Posterior vena cava (tissue), 2 donors: ENCODE results near the gene EFCAB5. TPM values are rescaled to one million over a fixed set of nuclear protein-coding genes. Genes with fewer than 3 reads are reported as not detected.
"Not testable (repeated sequence)": the region's sequence is repeated elsewhere in the genome, so short reads cannot be mapped to it uniquely, and the experiment has no call there.

ENCODE experiments used
- DNase-seq: peaks from one replicate; pipeline ENCODE4 v3.0.0-alpha.2; 2020; ENCODE audit warnings: low spot score
- intact Hi-C, 2 donors: fragments of 100-400 bp; cut with DNase I; formaldehyde crosslinking; loops; one replicate each; pipeline versions ENCODE4 v1.14.1 to v1.14.2; 2022 to 2023
- total RNA-seq, 2 donors: library from RNA; stranded (reverse); fragmentation: NEBNext Ultra II Directional; extraction: Animal tissue kit (Norgen Biotek cat#: 25700); gene quantifications; one replicate each; pipeline ENCODE4 v1.2.1, GENCODE V29; 2021
- donor health status: DM: yes; HTN: yes; CAD: no.
- donor health status: DM: yes; HTN: yes; CAD: no.

EFCAB5 gene
- total RNA-seq, 2 donors from 2014 or later, result 0.14 to 1.2 TPM

GRCh38 chr17:29930409-29931010 lies 10.9 kb upstream of the EFCAB5 start:
- intact Hi-C loops, result loop anchor here (5.0 kb wide), 1 partner anchor 123 kb away; no protein-coding TSS in a partner anchor
- no peak for DNase-seq

DNA sequence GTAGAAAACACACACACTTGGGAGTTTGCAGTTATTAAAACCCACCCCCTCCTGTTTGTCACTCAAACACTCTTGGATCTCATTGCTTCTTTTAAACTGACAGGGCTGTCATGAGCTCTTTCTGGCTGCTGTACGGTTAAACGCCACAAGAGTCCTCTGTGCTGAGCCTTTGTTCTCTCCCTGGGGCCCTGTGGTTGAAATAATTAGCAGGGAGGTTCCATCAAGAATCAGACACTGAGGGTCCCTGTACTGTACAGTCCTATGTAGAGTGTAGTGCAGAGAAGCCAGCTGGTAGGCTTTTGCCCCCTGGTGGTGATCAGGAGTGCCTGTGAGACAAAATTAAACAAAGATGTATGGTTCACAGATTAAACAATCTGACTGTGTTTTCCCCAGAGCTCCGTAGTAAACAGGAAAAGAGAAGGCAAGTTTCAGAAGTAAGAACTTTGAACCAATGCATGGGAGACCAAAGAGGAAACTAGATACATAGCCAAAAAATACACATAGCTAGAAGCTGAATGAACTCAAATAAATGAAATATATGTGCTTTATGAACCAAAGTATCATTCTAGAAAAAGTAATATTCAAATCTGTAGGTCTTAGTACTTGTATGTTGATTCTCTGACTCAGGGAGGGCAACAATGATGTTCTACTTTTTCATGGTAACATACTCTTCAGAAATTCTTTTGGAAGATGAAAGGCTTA lies 10.1 kb upstream of the EFCAB5 start:
- DNase-seq, result peak; percentile 83
- intact Hi-C loops, result loop anchor here (5.0 kb wide), 1 partner anchor 124 kb away; no protein-coding TSS in a partner anchor

GRCh38 chr17:29933379-29933778 lies 8.1 kb upstream of the EFCAB5 start:
- DNase-seq, result no peak
- intact Hi-C loops, result loop anchor here (5.0 kb wide), 1 partner anchor 126 kb away; no protein-coding TSS in a partner anchor

GRCh38 chr17:29935909-29936308 lies 5.5 kb upstream of the EFCAB5 start:
- intact Hi-C loops, DNase-seq: not testable (repeated sequence)

- intact Hi-C loops, result no loop called here
- no peak for DNase-seq
Measured at GRCh38 chr17:29936724-29937123, 4.7 kb upstream of the EFCAB5 start.

DNA sequence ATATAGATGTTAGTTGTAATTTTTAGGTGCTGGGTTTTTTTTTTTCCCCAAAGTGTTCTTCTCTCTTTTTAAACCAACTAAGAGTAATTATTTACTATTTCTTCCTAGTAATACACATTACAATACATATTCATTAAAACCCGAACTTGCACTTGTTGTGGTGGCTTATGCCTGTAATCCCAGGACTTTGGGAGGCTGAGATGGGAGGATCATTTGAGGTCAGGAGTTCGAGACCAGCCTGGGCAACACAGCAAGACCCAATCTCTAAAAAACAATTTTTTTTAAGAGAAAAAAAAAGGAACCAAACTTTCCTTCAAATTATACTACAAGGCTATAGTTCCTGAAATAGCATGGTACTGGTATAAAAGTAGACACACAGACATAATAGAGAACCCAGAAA lies 3.8 kb downstream of the EFCAB5 start:
- DNase-seq, result no peak
- intact Hi-C loops, result no loop called here

DNA sequence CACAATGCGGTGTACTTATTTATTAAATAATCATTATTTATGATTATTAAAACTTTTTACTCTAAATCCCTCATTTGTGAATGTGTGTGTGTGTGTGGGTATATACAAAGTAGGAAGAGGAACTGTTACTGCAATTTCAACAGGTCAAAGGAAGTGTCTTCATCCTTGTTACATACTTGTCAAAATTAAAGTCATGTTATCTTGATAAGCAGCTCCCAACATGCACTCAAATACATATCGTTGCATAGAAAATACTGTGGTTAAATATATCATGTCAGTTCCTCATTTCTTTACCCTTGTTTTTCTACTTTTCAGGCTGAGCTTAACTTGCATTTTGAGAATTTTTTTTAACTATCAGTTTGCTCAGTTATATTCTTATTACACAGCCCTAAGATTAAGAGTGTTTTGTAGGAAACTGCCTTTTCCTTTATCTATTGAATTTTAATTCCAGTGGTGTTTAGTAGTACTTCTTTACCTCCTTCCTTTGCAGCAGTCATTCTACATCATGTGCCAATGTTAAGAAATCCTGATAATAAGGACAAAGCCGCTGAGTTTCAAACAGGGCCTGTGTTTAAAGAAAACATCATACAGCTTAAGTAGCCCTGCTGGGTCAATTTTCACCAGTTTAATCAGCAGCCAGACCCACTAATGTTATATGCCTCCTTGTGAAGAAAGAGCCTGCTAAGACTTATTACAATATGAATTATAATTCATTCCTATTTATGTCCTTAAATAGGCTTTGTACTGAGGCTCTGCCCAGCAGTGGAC lies 7.2 kb downstream of the EFCAB5 start:
- intact Hi-C loops, result no loop called here
- no peak for DNase-seq

DNA sequence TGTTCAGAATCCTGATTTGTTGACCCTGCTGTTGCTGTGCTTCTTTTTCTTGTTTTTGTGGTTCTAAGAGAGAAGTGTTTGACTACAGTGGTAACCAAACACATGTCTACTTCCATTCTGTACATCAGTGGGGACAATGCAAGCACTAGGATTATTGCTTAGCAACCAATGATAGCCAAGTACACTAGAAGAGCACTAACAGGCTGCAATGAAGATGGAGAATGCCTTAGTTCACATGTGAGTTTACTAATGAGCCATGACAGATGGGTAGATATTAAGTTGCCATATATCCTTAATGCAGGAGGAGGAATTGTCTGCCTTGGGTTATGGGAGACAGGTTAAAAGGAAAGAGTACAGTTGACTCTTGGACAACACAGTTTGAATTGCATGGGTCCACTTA lies 8.3 kb downstream of the EFCAB5 start:
- intact Hi-C loops, result no loop called here
- DNase-seq, result no peak

DNA sequence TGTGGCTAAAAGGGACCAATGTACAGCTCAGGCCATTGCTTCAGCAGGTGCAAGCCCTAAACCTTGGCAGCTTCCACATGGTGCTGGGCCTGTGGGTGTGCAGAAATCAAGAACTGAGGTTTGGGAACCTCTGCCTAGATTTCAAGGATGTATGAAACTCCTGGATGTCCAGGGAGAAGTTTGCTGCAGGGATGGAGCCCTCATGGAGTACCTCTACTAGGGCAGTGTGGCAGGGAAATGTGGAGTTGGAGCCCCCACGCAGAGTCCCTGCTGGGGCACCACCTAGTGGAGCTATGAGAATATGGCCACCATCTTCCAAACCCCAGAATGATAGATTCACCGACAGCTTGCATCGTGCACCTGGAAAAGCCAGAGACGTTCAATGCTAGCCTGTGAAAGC lies 13.0 kb downstream of the EFCAB5 start:
- no peak for DNase-seq
- intact Hi-C loops, result no loop called here

DNA sequence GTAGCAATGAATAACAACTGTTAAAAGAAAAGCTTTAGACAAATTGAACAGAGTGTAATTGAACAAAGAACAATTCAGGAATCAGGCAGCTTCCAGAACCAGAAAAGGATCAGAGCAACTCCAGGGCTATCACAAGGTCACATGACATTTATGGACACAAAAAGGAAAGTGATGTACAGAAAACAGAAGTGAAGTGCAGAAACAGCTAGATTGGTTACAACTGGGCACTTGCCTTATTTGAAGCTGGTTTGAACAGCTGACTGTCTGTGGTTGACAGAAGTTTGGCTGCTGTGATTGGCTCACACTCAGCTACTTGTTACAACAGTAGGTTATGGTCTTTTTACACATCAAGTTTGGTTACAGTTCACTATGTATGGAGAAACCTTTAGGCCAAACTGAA lies 14.8 kb downstream of the EFCAB5 start:
- intact Hi-C loops, result no loop called here
- DNase-seq, result no peak

GRCh38 chr17:29957488-29957887 lies 16.1 kb downstream of the EFCAB5 start:
- DNase-seq, intact Hi-C loops: not testable (repeated sequence)

DNA sequence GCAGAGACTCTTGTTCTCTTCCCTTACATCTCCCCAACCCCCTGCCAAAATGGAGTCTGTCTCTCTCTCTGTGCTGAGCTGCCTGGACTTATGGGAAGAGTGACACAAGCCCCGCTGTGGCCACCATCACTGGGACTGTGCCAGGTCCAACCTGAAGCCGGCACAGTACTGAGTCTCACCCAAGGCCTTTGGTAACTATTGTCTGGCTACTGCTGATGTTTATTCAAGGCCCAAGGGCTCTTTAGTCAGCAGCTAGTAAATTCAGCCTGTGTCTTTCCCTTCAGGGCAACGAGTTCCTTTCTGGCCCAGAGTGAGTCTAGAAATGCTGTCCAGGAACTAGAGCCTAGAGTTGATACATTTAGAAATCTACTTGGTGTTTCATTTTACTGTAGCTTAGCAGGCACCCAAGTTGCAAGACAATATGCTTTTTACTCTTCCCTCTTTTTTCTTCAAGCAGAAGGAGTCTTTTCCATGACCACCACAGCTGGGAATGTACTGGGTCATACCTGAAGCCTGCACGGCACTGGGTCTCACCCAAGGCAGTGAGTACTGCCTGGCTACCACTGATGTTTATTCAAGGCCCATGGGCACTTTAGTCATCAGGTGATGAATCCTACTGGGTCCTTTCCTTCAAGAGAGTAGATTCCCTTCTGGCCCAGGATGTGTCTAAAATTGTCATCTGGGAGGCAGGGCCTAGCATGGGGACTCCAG lies 17.7 kb downstream of the EFCAB5 start:
- no peak for DNase-seq
- intact Hi-C loops, result no loop called here

DNA sequence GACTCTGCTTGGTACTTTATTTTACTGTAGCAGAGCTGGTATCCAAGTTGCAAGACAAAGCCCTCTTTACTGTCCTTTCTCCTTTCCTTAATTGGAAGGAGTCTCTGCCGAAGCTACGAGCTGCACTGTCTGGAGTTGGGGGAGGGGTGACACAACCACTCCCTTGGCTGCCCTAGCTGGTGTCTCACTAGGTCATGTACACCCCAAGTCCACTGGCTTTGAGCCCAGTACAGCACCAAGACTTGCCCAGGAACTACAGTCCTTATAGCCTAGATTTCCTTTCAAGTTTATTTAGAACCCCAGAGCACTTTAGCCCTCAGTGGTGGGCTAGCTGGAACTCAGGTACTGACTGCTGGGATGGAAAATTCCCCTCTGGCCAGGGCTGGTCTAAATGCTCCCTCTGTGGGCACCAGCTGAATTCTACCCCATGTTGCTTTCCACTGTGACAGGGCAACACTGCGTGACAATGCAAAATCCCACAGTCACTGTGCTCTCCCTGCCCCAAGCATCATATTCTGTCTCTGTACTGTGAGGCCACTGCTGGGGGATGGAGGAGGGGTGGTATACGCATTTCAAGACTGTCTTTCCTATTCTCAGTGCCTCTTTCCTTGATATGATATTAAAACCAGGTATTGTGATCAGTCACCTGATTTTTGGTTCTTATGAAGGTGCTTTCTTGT lies 18.4 kb downstream of the EFCAB5 start:
- DNase-seq, result no peak
- intact Hi-C loops, result no loop called here

DNA sequence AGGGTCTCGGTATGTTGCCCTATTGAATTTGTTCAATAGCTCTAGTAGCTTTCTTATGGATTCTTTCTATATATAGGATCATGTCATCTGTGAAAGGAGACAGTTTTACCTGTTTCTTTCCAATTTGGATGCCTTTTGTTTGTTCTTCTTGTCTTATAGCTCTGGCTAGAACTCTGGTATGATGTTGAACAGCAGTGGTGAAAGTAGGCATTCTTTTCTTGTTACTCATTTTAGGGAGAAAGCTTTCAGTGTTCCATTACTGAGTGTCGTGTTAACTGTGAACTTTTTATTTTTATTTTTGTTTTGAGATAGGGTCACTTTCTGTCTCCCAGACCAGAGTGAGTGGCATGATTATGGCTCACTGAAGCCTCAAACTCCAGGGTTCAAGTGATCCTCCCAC lies 21.2 kb downstream of the EFCAB5 start:
- DNase-seq, result no peak
- intact Hi-C loops, result no loop called here

- no peak for DNase-seq
- intact Hi-C loops, result no loop called here
Measured at GRCh38 chr17:29968271-29968670, 26.8 kb downstream of the EFCAB5 start.

GRCh38 chr17:29972277-29972676 lies 30.8 kb downstream of the EFCAB5 start:
- DNase-seq, result no peak
- intact Hi-C loops, result no loop called here

DNA sequence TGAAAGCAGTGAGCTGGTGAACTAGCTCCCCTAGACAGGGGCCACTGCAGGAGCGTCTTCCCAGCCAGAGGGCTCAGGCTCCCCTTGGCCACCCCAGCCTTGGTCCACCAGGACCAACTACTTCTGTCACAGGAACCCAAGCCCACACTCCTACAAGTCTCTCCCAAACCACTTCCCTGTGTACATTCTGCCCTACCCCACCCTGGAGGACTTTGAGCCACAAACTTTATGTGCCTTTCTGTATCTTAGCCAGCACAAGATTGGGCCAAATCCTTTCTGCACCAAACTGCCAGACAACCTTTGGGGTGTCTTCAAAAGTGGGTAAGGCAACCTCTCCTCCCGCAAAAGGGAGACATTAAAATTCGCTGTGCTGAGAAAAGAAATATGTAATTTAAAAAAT lies 31.6 kb downstream of the EFCAB5 start:
- DNase-seq, result no peak
- intact Hi-C loops, result no loop called here

GRCh38 chr17:29977836-29978235 lies 36.4 kb downstream of the EFCAB5 start:
- no peak for DNase-seq
- intact Hi-C loops, result no loop called here

- no peak for DNase-seq
- intact Hi-C loops, result no loop called here
Measured at GRCh38 chr17:29980261-29980660, 38.8 kb downstream of the EFCAB5 start.
